PC-3 (cell line): ENCODE results near the gene UPF2. TPM values are rescaled to one million over a fixed set of nuclear protein-coding genes. Genes with fewer than 3 reads are reported as not detected.
"Not testable (repeated sequence)": the region's sequence is repeated elsewhere in the genome, so short reads cannot be mapped to it uniquely, and the experiment has no call there.

Experiments used
- ATAC-seq: fragments of 200-7000 bp; cut with Tn5 transposase; 2 replicates; pipeline ENCODE4 v1.9.1; 2020; ENCODE audit warnings: mild to moderate bottlenecking, moderate library complexity
- BruUV-seq: library from RNA; stranded (reverse); fragments of 400-500 nt; replicated peaks from 2 replicates; lab custom pipeline; 2021; lab: Mats Ljungman, UMichigan
- CTCF ChIA-PET: fragments of 300-600 bp; sonication (Branson Sonifier 250); formaldehyde crosslinking; loops from one replicate; lab custom pipeline; 2022; ENCODE audit warnings: antibody characterized with exemption; lab: Charles Lee
- POLR2A ChIA-PET: fragments of 300-600 bp; sonication (Branson Sonifier 250); formaldehyde crosslinking; loops from one replicate; lab custom pipeline; 2022; ENCODE audit warnings: antibody characterized with exemption; ENCODE audit not compliant: unreplicated experiment; lab: Charles Lee
- DNase-seq: peaks from one replicate; pipeline ENCODE4 v3.0.0-alpha.2; 2015
- H2AFZ ChIP-seq: fragments of 300-600 bp; sonication (generic); 2 replicates; pipeline ENCODE4 v1.6.0; 2016; ENCODE audit warnings: antibody characterized with exemption, low read length
- H3F3A ChIP-seq: fragments of 300-600 bp; sonication (generic); one replicate; pipeline ENCODE4 v1.6.0; 2017; ENCODE audit warnings: antibody characterized with exemption, low read length, control low read depth, mild to moderate bottlenecking; ENCODE audit not compliant: unreplicated experiment
- H3K27ac ChIP-seq: fragments of 300-600 bp; sonication (generic); 2 replicates; pipeline ENCODE4 v1.5.1; 2016; ENCODE audit warnings: mild to moderate bottlenecking, low read length
- H3K27me3 ChIP-seq: fragments of 300-600 bp; sonication (generic); 2 replicates; pipeline ENCODE4 v1.6.1; 2016; ENCODE audit warnings: low read length, mixed read lengths
- H3K36me3 ChIP-seq: fragments of 300-600 bp; sonication (generic); 2 replicates; pipeline ENCODE4 v1.6.1; 2016; ENCODE audit warnings: low read depth, mixed run types, low read length, mixed read lengths
- H3K4me1 ChIP-seq: fragments of 300-600 bp; sonication (generic); 2 replicates; pipeline ENCODE4 v1.5.1; 2016; ENCODE audit warnings: low read length; ENCODE audit not compliant: insufficient read depth
- H3K4me2 ChIP-seq: fragments of 300-600 bp; sonication (generic); 2 replicates; pipeline ENCODE4 v1.6.0; 2016; ENCODE audit warnings: low read length
- H3K4me3 ChIP-seq: fragments of 300-600 bp; sonication (generic); 2 replicates; pipeline ENCODE4 v1.5.1; 2016; ENCODE audit warnings: mild to moderate bottlenecking, low read length, mixed read lengths
- H3K79me2 ChIP-seq: fragments of 300-600 bp; sonication (generic); 2 replicates; pipeline ENCODE4 v1.6.1; 2017; ENCODE audit warnings: low read length, mixed read lengths
- H3K9ac ChIP-seq: fragments of 300-600 bp; sonication (generic); 2 replicates; pipeline ENCODE4 v1.6.0; 2016; ENCODE audit warnings: mild to moderate bottlenecking, low read length
- H3K9me2 ChIP-seq: fragments of 300-600 bp; sonication (generic); replicated peaks from 2 replicates; pipeline ENCODE4 v1.6.1; 2016; ENCODE audit warnings: mixed run types, low read length, mixed read lengths
- H3K9me3 ChIP-seq: fragments of 300-600 bp; sonication (generic); 2 replicates; pipeline ENCODE4 v1.6.1; 2016; ENCODE audit warnings: low read length, mixed read lengths
- H4K20me1 ChIP-seq: fragments of 300-600 bp; sonication (generic); 2 replicates; pipeline ENCODE4 v1.6.1; 2016; ENCODE audit warnings: low read length, mixed read lengths
- CTCF ChIP-seq: fragments of 300-600 bp; sonication (generic); conservative IDR thresholded peaks from 2 replicates; pipeline ENCODE4 v1.5.1; 2017; ENCODE audit warnings: antibody characterized with exemption, low read depth, mild to moderate bottlenecking, low read length
- EZH2 ChIP-seq: fragments of 300-600 bp; sonication (generic); IDR thresholded peaks from one replicate; pipeline ENCODE4 v1.6.1; 2017; ENCODE audit warnings: antibody characterized with exemption, mild to moderate bottlenecking, low read length; ENCODE audit not compliant: unreplicated experiment
- EZH2phosphoT487 ChIP-seq: fragments of 300-600 bp; sonication (generic); IDR thresholded peaks from 2 replicates; pipeline ENCODE4 v1.6.1; 2018; ENCODE audit warnings: mild to moderate bottlenecking, antibody characterized with exemption, low read length, borderline replicate concordance
- intact Hi-C: fragments of 100-400 bp; cut with micrococcal nuclease; formaldehyde crosslinking; loops from 2 replicates; pipeline ENCODE4 v1.9.0; 2023
- total RNA-seq: library from RNA; depleted of rRNA; stranded (reverse); fragments of >200 nt; gene quantifications from 2 replicates; pipeline ENCODE4 v1.2.3, GENCODE V29; 2014

UPF2 gene
- total RNA-seq, 1 experiment from 2014 or later = 12.0 TPM

GRCh38 chr10:11982253-11982652 is 60.4 kb downstream of the UPF2 start:
- intact Hi-C loops = loop anchor here (10.0 kb wide), 1 partner anchor 107 kb away; no protein-coding TSS in a partner anchor
- H3K27me3 ChIP-seq = no peaks in the 10 kb centered on the region
- TF ChIP-seq EZH2phosphoT487 (no peak), CTCF (no peak), EZH2 (no peak)
- no peaks in the 10 kb centered on the region for H3K9me2 ChIP-seq
- no peaks in the 10 kb centered on the region; the same call in 1 of the 2 replicates for H3K36me3 ChIP-seq
- H4K20me1 ChIP-seq = no peaks in the 10 kb centered on the region
- no peaks in the 10 kb centered on the region for H3K79me2 ChIP-seq
- H2AFZ ChIP-seq = no peak overlapping the region
- POLR2A ChIA-PET = no interaction called here
- DNase-seq = no peak
- H3K9ac ChIP-seq = no peak overlapping the region
- H3K4me1 ChIP-seq = peaks cover 5% of the 10 kb centered on the region; the same call in 1 of the 2 replicates
- H3K4me3 ChIP-seq = no peak overlapping the region
- H3K4me2 ChIP-seq = no peak overlapping the region
- no peak for ATAC-seq
- no peak overlapping the region for H3K27ac ChIP-seq
- H3K9me3 ChIP-seq = no peaks in the 10 kb centered on the region
- CTCF ChIA-PET = no interaction called here
- no TSS peak for BruUV-seq
- no peaks in the 10 kb centered on the region for H3F3A ChIP-seq

- H3K4me1 ChIP-seq = peaks cover 5% of the 10 kb centered on the region; the same call in 1 of the 2 replicates
- no peak overlapping the region for H3K4me3 ChIP-seq
- DNase-seq (peak; percentile 30), ATAC-seq (peak; percentile 42)
- H3K4me2 ChIP-seq = no peak overlapping the region
- H3K9me3 ChIP-seq = no peaks in the 10 kb centered on the region
- H2AFZ ChIP-seq = no peak overlapping the region
- H3K9ac ChIP-seq = no peak overlapping the region
- H3K27me3 ChIP-seq = no peaks in the 10 kb centered on the region
- no peaks in the 10 kb centered on the region for H3F3A ChIP-seq
- H3K9me2 ChIP-seq = no peaks in the 10 kb centered on the region
- TF ChIP-seq EZH2phosphoT487 = no peak
- no peak for TF ChIP-seq CTCF
- no peak for TF ChIP-seq EZH2
- H3K36me3 ChIP-seq = no peaks in the 10 kb centered on the region; the same call in 1 of the 2 replicates
- ChIA-PET CTCF (no interaction called here), POLR2A (no interaction called here)
- H4K20me1 ChIP-seq = no peaks in the 10 kb centered on the region
- H3K79me2 ChIP-seq = no peaks in the 10 kb centered on the region
- intact Hi-C loops = no loop called here
- no TSS peak for BruUV-seq
- H3K27ac ChIP-seq = peak overlapping the region; percentile 20; the same call in 1 of the 2 replicates
Measured at GRCh38 chr10:11975795-11976194, 66.8 kb downstream of the UPF2 start.

- H3K4me2 ChIP-seq, H3K9me2 ChIP-seq, ATAC-seq, BruUV-seq, H3K9me3 ChIP-seq, H3K36me3 ChIP-seq, H3K4me3 ChIP-seq, DNase-seq, H2AFZ ChIP-seq, H3K9ac ChIP-seq, CTCF ChIA-PET, H3K79me2 ChIP-seq, POLR2A ChIA-PET, H3K27me3 ChIP-seq, H3F3A ChIP-seq, H3K27ac ChIP-seq, intact Hi-C loops, H4K20me1 ChIP-seq, H3K4me1 ChIP-seq: not testable (repeated sequence)
Measured at GRCh38 chr10:11972523-11972922, 70.1 kb downstream of the UPF2 start.
